HepG2 (cell line): ENCODE data around the gene AUP1. TPM values are rescaled to one million over a fixed set of nuclear protein-coding genes. Genes with fewer than 3 reads are reported as not detected.

Source experiments
- ARNT2 ChIP-seq: sonication (generic); formaldehyde crosslinking; IDR thresholded peaks from 2 replicates; pipeline ENCODE4 v1.8.0; 2022; ENCODE audit warnings: mild to moderate bottlenecking, low read depth, missing genetic modification reagents, moderate library complexity
- BRD4 ChIP-seq: sonication (generic); formaldehyde crosslinking; IDR thresholded peaks from 2 replicates; pipeline ENCODE4 v1.4.0; 2020; ENCODE audit warnings: missing genetic modification reagents
- CBFB ChIP-seq: sonication (generic); formaldehyde crosslinking; IDR thresholded peaks from 2 replicates; pipeline ENCODE4 v1.4.0; 2020; ENCODE audit warnings: missing genetic modification reagents
- EHMT2 ChIP-seq: fragments of 200-600 bp; sonication (generic); IDR thresholded peaks from 2 replicates; pipeline ENCODE4 v1.7.0; 2017; ENCODE audit warnings: antibody characterized with exemption, low read depth, low read length, borderline replicate concordance
- HMG20B ChIP-seq: conservative IDR thresholded peaks from 2 replicates; pipeline ENCODE4 v1.6.1; 2016; ENCODE audit warnings: missing genetic modification reagents, missing compliant biosample characterization
- MBD4 ChIP-seq: IDR thresholded peaks from 2 replicates; pipeline ENCODE4 v1.6.1; 2012; ENCODE audit warnings: low read length, inconsistent platforms, borderline replicate concordance
- MZF1 ChIP-seq: sonication (generic); formaldehyde crosslinking; IDR thresholded peaks from 2 replicates; pipeline ENCODE4 v1.8.1; 2023; ENCODE audit warnings: mild to moderate bottlenecking, missing genetic modification reagents, borderline replicate concordance
- NCOA2 ChIP-seq: sonication (generic); formaldehyde crosslinking; IDR thresholded peaks from 2 replicates; pipeline ENCODE4 v1.8.0; 2022; ENCODE audit warnings: inconsistent platforms
- PHB2 ChIP-seq: fragments of 450-650 bp; IDR thresholded peaks from 2 replicates; pipeline ENCODE4 v1.6.1; 2018; ENCODE audit not compliant: partially characterized antibody
- POLR2AphosphoS2 ChIP-seq: IDR thresholded peaks from 2 replicates; pipeline ENCODE4 v1.6.1; 2011; ENCODE audit warnings: low read depth, low read length, improper control_type of control experiment
- SOX13 ChIP-seq, 3 experiments: fragments of 450-650 bp in 1 of 3; sonication (generic) in 1 of 3; formaldehyde crosslinking in 1 of 3; IDR thresholded peaks in 2 of 3; conservative IDR thresholded peaks in 1 of 3; 2 replicates each; pipeline versions ENCODE4 v1.5.0 to v1.6.1; 2016 to 2020; ENCODE audit warnings: antibody characterized with exemption in 1 of 3, mild to moderate bottlenecking in 1 of 3, missing compliant biosample characterization in 1 of 3, missing genetic modification reagents in 1 of 3, moderate library complexity in 1 of 3
- STAG1 ChIP-seq: sonication (generic); formaldehyde crosslinking; IDR thresholded peaks from 2 replicates; pipeline ENCODE4 v1.4.0; 2020; ENCODE audit warnings: missing genetic modification reagents
- ZFY ChIP-seq: sonication (generic); formaldehyde crosslinking; IDR thresholded peaks from 2 replicates; pipeline ENCODE4 v1.4.0; 2020; ENCODE audit warnings: missing genetic modification reagents
- ZIK1 ChIP-seq: sonication (generic); formaldehyde crosslinking; IDR thresholded peaks from 2 replicates; pipeline ENCODE4 v1.5.0; 2020; ENCODE audit warnings: mild to moderate bottlenecking, low read depth, missing genetic modification reagents, borderline replicate concordance
- ZNF569 ChIP-seq: sonication (generic); formaldehyde crosslinking; IDR thresholded peaks from 2 replicates; pipeline ENCODE4 v1.5.0; 2020; ENCODE audit warnings: mild to moderate bottlenecking, missing genetic modification reagents, moderate library complexity, borderline replicate concordance
- ZNF614 ChIP-seq: IDR thresholded peaks from 2 replicates; pipeline ENCODE4 v1.6.1; 2018; ENCODE audit warnings: missing biosample characterization, missing genetic modification reagents, inconsistent platforms, borderline replicate concordance
- ZNF615 ChIP-seq: sonication (generic); formaldehyde crosslinking; IDR thresholded peaks from 2 replicates; pipeline ENCODE4 v1.5.0; 2020; ENCODE audit warnings: mild to moderate bottlenecking, missing genetic modification reagents, borderline replicate concordance
- ZNF740 ChIP-seq: sonication (generic); formaldehyde crosslinking; IDR thresholded peaks from 2 replicates; pipeline ENCODE4 v1.4.0; 2020; ENCODE audit warnings: missing genetic modification reagents
- ZNF766 ChIP-seq: sonication (generic); formaldehyde crosslinking; IDR thresholded peaks from 2 replicates; pipeline ENCODE4 v1.5.0; 2020; ENCODE audit warnings: missing genetic modification reagents, borderline replicate concordance
- ZNF83 ChIP-seq: sonication (generic); formaldehyde crosslinking; IDR thresholded peaks from 2 replicates; pipeline ENCODE4 v1.4.0; 2020; ENCODE audit warnings: missing genetic modification reagents, mild to moderate bottlenecking, borderline replicate concordance
- polyA plus RNA-seq, 8 experiments: library from polyadenylated mRNA; depleted of rRNA in 3 of 8; stranded (reverse) in 7 of 8; unstranded in 1 of 8; fragments of >200 nt; fragmentation: Illumina TruSeq in 4 of 8; extraction: Trizol in 4 of 8; gene quantifications; 2 replicates each; pipeline versions ENCODE4 v1.2.1 to v1.2.3, GENCODE V29; 2011 to 2016; ENCODE audit warnings: low read depth in 4 of 8, missing spikeins in 1 of 8, mixed read lengths in 1 of 8; ENCODE audit not compliant: insufficient read depth in 1 of 8
- total RNA-seq, 5 experiments: library from RNA; depleted of rRNA; stranded (reverse); fragments of >200 nt; fragmentation: Illumina TruSeq; extraction: Trizol; gene quantifications; 2 replicates each; pipeline ENCODE4 v1.2.3, GENCODE V29; 2016; ENCODE audit warnings: low read depth in 1 of 5
- TF ChIP-seq, protein P1 (sequence below): sonication (generic); formaldehyde crosslinking; IDR thresholded peaks from 2 replicates; pipeline ENCODE4; 2020; ENCODE audit warnings: missing genetic modification reagents, mild to moderate bottlenecking, borderline replicate concordance
- TF ChIP-seq, protein P2 (sequence below): sonication (generic); formaldehyde crosslinking; IDR thresholded peaks from 2 replicates; pipeline ENCODE4 v1.9.0; 2021; ENCODE audit warnings: missing genetic modification reagents, borderline replicate concordance
- TF ChIP-seq, protein P3 (sequence below): sonication (generic); formaldehyde crosslinking; IDR thresholded peaks from 2 replicates; pipeline ENCODE4 v1.4.0; 2020; ENCODE audit warnings: mild to moderate bottlenecking, missing genetic modification reagents

AUP1 gene
- total and polyA plus RNA-seq, 2 of the 13 experiments (the other 11 are each of a cell fraction or from before 2014, with no cell fraction given), result 174 to 267 TPM

DNA sequence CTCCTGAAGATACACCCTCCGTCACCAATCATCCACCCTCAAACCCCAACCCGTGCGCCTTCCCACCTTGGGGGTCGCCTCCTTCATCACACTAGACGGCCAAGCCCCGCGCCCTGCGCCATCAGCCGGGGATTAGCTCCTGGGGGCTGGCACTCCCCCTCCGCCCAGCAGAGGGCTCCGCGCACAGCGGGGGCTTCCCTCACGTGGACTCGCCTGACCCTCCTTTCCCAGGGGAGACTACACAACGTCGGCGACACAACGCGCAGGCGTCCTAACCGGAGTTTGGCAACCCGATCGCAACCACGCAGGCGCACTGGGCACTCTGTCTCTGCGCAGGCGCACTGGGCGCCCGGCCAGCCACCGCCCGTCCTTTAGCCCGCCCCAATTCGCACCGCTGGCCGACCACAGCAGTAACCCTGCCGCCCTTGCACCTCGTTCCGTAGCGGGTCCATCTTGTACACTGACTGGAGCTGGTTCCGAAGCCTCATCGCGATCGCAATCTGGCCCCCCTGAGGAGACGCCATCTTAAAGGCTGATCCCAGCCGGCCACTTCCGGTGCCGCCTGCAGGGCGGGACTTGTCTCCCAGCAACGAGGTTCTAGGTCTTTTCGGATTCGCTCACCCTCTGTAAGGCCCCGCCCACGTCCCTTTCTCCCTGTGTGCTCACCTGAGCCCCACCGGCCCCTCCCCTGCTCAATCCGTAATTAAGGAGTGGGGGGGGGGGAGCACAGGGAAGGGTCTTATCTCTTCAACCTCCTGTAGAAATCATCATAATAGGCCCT, 22.2 kb downstream of the AUP1 start, which contains the start of gene PCGF1 (continued):
- TF ChIP-seq, protein P1, sequence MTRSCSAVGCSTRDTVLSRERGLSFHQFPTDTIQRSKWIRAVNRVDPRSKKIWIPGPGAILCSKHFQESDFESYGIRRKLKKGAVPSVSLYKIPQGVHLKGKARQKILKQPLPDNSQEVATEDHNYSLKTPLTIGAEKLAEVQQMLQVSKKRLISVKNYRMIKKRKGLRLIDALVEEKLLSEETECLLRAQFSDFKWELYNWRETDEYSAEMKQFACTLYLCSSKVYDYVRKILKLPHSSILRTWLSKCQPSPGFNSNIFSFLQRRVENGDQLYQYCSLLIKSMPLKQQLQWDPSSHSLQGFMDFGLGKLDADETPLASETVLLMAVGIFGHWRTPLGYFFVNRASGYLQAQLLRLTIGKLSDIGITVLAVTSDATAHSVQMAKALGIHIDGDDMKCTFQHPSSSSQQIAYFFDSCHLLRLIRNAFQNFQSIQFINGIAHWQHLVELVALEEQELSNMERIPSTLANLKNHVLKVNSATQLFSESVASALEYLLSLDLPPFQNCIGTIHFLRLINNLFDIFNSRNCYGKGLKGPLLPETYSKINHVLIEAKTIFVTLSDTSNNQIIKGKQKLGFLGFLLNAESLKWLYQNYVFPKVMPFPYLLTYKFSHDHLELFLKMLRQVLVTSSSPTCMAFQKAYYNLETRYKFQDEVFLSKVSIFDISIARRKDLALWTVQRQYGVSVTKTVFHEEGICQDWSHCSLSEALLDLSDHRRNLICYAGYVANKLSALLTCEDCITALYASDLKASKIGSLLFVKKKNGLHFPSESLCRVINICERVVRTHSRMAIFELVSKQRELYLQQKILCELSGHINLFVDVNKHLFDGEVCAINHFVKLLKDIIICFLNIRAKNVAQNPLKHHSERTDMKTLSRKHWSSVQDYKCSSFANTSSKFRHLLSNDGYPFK (CRISPR knock-in tag), result peak; percentile 96; the same call in 1 of the 2 replicates
- TF ChIP-seq EHMT2 (no peak), HMG20B (CRISPR knock-in tag) (peak; percentile 59), ARNT2 (CRISPR knock-in tag) (peak; percentile 84), ZIK1 (CRISPR knock-in tag) (peak; percentile 96), ZNF614 (peak; percentile 84; the same call in 1 of the 2 replicates), NCOA2 (peak; percentile 66), SOX13 (IDR thresholded peaks at IDR 0.05) (peak; percentile 5; the same call in 1 of the 2 replicates), SOX13 (CRISPR knock-in tag; conservative IDR thresholded peaks at IDR 0.05 in 1 of 2, IDR thresholded peaks at IDR 0.05 in 1 of 2) (peak in 1 of 2 experiments; percentile 64; a peak in 2 of 4 replicates), ZFY (CRISPR knock-in tag) (peak; percentile 30; the same call in 1 of the 2 replicates), MBD4 (no peak), ZNF615 (CRISPR knock-in tag) (peak; percentile 55; the same call in 1 of the 2 replicates), STAG1 (CRISPR knock-in tag) (peak; percentile 64), CBFB (peak; percentile 85), ZNF766 (CRISPR knock-in tag) (peak; percentile 95; the same call in 1 of the 2 replicates), ZNF569 (CRISPR knock-in tag) (peak; percentile 86; the same call in 1 of the 2 replicates), ZNF740 (peak; percentile 90), ZNF83 (CRISPR knock-in tag) (no peak), PHB2 (no peak), BRD4 (CRISPR knock-in tag) (peak; percentile 91; the same call in 1 of the 2 replicates), MZF1 (peak; percentile 1; the same call in 1 of the 2 replicates), POLR2AphosphoS2 (peak; percentile 83)
- TF ChIP-seq, protein P2, sequence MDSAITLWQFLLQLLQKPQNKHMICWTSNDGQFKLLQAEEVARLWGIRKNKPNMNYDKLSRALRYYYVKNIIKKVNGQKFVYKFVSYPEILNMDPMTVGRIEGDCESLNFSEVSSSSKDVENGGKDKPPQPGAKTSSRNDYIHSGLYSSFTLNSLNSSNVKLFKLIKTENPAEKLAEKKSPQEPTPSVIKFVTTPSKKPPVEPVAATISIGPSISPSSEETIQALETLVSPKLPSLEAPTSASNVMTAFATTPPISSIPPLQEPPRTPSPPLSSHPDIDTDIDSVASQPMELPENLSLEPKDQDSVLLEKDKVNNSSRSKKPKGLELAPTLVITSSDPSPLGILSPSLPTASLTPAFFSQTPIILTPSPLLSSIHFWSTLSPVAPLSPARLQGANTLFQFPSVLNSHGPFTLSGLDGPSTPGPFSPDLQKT (CRISPR knock-in tag), result no peak
- TF ChIP-seq, protein P3, sequence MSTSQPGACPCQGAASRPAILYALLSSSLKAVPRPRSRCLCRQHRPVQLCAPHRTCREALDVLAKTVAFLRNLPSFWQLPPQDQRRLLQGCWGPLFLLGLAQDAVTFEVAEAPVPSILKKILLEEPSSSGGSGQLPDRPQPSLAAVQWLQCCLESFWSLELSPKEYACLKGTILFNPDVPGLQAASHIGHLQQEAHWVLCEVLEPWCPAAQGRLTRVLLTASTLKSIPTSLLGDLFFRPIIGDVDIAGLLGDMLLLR (CRISPR knock-in tag), result peak; percentile 85; the same call in 1 of the 2 replicates
